ENCODE data around the gene GKN2. TPM values are rescaled to one million over a fixed set of nuclear protein-coding genes. Genes with fewer than 3 reads are reported as not detected.
A peak's percentile ranks its signal among the peaks of the same experiment; 100 is the strongest.

The GKN2 gene
- total RNA-seq, 1 experiment from 2014 or later, result not detected

DNA sequence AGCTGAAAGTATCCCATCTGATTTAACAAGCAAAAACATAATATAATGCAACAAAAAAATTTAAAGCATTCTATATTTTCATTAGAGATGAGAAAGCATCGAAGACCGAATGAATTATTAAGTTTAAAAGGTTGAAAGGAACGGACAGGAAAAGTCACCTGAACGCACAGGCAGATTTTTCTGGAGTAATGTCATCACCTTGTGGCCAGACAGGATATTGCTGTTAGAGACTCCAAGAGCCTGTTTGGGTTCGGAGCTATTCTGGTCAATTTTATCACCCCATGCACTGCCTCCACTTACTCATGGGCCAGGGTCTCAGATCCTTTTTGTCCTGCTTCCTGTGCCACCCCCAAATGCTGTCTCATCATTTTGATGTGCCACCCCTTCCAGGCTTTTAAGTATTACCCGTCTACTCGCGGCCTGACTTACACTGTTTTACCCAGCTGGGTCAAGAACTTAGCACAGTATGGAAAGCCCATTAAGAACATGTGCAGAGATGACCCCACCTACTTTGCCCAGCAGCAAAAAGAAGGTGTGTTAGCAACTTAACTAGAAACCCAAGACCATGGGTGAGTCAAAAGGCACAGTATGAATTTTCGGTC is 27.3 kb downstream of the GKN2 start:
- Histone ChIP-seq H3K4me1 (ENCODE audit: insufficient read depth, low read length) (no peaks in the 10 kb centered on the region), H3K23me2 (ENCODE audit: insufficient read length, low read depth, low read length, poor library complexity, severe bottlenecking) (no peaks in the 10 kb centered on the region), H2BK20ac (ENCODE audit: low read depth, low read length, poor library complexity, severe bottlenecking) (no peak overlapping the region), H3K18ac (ENCODE audit: insufficient read length, low read depth, low read length) (no peak overlapping the region), H4K5ac (ENCODE audit: insufficient read length, low read depth, low read length) (no peak overlapping the region), H3K27ac (ENCODE audit: insufficient read length, low read depth, low read length) (no peak overlapping the region), H3K9me3 (ENCODE audit: control insufficient read depth, low read depth, low read length) (no peaks in the 10 kb centered on the region), H2BK15ac (ENCODE audit: low read depth, low read length) (no peak overlapping the region), H3K56ac (ENCODE audit: insufficient read length, low read depth, low read length) (no peak overlapping the region), H3K79me1 (ENCODE audit: insufficient read depth, low read depth, low read length, poor library complexity, severe bottlenecking) (no peaks in the 10 kb centered on the region), H2AK5ac (ENCODE audit: insufficient read length, low read length) (no peak overlapping the region), H2BK5ac (ENCODE audit: insufficient read length, low read length) (no peak overlapping the region), H4K8ac (replicated peaks; ENCODE audit: insufficient read length, low read depth, low read length) (no peak overlapping the region), H3K9ac (ENCODE audit: extremely low read depth, insufficient read length, low read length) (no peak overlapping the region), H3T11ph (ENCODE audit: low read length) (no peak overlapping the region), H3K4me2 (ENCODE audit: insufficient read depth, insufficient read length, low read length) (no peak overlapping the region), H3K4ac (ENCODE audit: low read depth, low read length) (no peak overlapping the region), H3K23ac (ENCODE audit: insufficient read length, low read depth, low read length) (no peak overlapping the region), H3K14ac (ENCODE audit: insufficient read depth, low read length) (no peak overlapping the region), H2BK12ac (ENCODE audit: insufficient read length, low read depth, low read length) (no peak overlapping the region), H3K27me3 (ENCODE audit: insufficient read depth, low read length) (no peaks in the 10 kb centered on the region), H4K91ac (ENCODE audit: insufficient read length, low read depth, low read length) (no peak overlapping the region), H2AFZ (ENCODE audit: low read length) (no peak overlapping the region), H4K20me1 (ENCODE audit: control insufficient read depth, insufficient read depth, insufficient read length) (no peaks in the 10 kb centered on the region), H2BK120ac (ENCODE audit: low read depth, low read length, poor library complexity, severe bottlenecking) (no peak overlapping the region), H3K79me2 (ENCODE audit: insufficient read depth, low read length) (no peaks in the 10 kb centered on the region)
- H3K27ac Mint-ChIP-seq, result no peak overlapping the region
- no peaks in the 10 kb centered on the region for H3K36me3 Mint-ChIP-seq (ENCODE audit: insufficient read depth in 1 of 3, low read depth in 3 of 3)
- peaks cover 7% of the 10 kb centered on the region for H3K27me3 Mint-ChIP-seq (ENCODE audit: low read depth)
- TF ChIP-seq, protein P1, sequence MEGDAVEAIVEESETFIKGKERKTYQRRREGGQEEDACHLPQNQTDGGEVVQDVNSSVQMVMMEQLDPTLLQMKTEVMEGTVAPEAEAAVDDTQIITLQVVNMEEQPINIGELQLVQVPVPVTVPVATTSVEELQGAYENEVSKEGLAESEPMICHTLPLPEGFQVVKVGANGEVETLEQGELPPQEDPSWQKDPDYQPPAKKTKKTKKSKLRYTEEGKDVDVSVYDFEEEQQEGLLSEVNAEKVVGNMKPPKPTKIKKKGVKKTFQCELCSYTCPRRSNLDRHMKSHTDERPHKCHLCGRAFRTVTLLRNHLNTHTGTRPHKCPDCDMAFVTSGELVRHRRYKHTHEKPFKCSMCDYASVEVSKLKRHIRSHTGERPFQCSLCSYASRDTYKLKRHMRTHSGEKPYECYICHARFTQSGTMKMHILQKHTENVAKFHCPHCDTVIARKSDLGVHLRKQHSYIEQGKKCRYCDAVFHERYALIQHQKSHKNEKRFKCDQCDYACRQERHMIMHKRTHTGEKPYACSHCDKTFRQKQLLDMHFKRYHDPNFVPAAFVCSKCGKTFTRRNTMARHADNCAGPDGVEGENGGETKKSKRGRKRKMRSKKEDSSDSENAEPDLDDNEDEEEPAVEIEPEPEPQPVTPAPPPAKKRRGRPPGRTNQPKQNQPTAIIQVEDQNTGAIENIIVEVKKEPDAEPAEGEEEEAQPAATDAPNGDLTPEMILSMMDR (conservative IDR thresholded peaks at IDR 0.05), result peak; percentile 90
- WGBS (ENCODE audit: extremely low coverage, insufficient read length, low lambda C conversion rate), result no CpG with 5 or more reads among the region's 9 CpGs
- peak; percentile 46 for DNase-seq
- peaks cover 5 to 10% of the 10 kb centered on the region in 2 experiments for H3K4me1 Mint-ChIP-seq
- H3K4me3 Mint-ChIP-seq, result no peak overlapping the region
- no peaks in the 10 kb centered on the region for H3K9me3 Mint-ChIP-seq

Measured in H9 (cell line).